ENCODE data around the gene GRK6.

GRK6 gene

GRCh38 chr5:177472460-177473442 is 46.3 kb downstream of the GRK6 start:
- Histone ChIP-seq H3K27me3 (ENCODE audit: control insufficient read depth in 1 of 2, insufficient read depth in 2 of 2, low read length in 2 of 2) (no peaks in the 10 kb centered on the region), H3K4me1 (ENCODE audit: insufficient read depth, low read length) (peaks cover 61% of the 10 kb centered on the region), H3K4me3 (ENCODE audit: low read depth in 1 of 2, low read length in 2 of 2) (peak overlapping the region; percentile 72 to 90), H3K27ac (ENCODE audit: low read depth, low read length) (peak overlapping the region; percentile 78), H3K9ac (ENCODE audit: low read length) (peak overlapping the region; percentile 53), H3K36me3 (ENCODE audit: insufficient read depth, low read length) (no peaks in the 10 kb centered on the region), H3K9me3 (ENCODE audit: low read length) (no peaks in the 10 kb centered on the region)

- Histone ChIP-seq H3K4me1 (ENCODE audit: insufficient read depth, low read length) (peaks cover 69% of the 10 kb centered on the region), H3K27ac (ENCODE audit: low read depth, low read length) (peak within 1 kb of the TSS; percentile 78), H3K9me3 (ENCODE audit: low read length) (no peaks in the 10 kb centered on the region), H3K36me3 (ENCODE audit: insufficient read depth, low read length) (no peaks in the 10 kb centered on the region), H3K27me3 (ENCODE audit: control insufficient read depth in 1 of 2, insufficient read depth in 2 of 2, low read length in 2 of 2) (no peaks in the 10 kb centered on the region), H3K4me3 (ENCODE audit: low read depth in 1 of 2, low read length in 2 of 2) (peak within 1 kb of the TSS; percentile 72 to 90), H3K9ac (ENCODE audit: low read length) (peak within 1 kb of the TSS; percentile 53)
These were observed 47.0 kb downstream of the GRK6 start, which contains the start of gene DBN1 for GRCh38 chr5:177473443-177474001. DBN1 (minus strand) TSS chr5:177473634; CDS start chr5:177473521, 113 bp downstream.

GRCh38 chr5:177474002-177474476 is 47.6 kb downstream of the GRK6 start:
- Histone ChIP-seq H3K4me1 (ENCODE audit: insufficient read depth, low read length) (peaks cover 74% of the 10 kb centered on the region), H3K9ac (ENCODE audit: low read length) (no peak overlapping the region), H3K9me3 (ENCODE audit: low read length) (no peaks in the 10 kb centered on the region), H3K27ac (ENCODE audit: low read depth, low read length) (peak overlapping the region; percentile 73), H3K27me3 (ENCODE audit: control insufficient read depth in 1 of 2, insufficient read depth in 2 of 2, low read length in 2 of 2) (no peaks in the 10 kb centered on the region), H3K4me3 (ENCODE audit: low read depth in 1 of 2, low read length in 2 of 2) (no peak overlapping the region), H3K36me3 (ENCODE audit: insufficient read depth, low read length) (no peaks in the 10 kb centered on the region)

GRCh38 chr5:177474846-177475562 is 48.5 kb downstream of the GRK6 start:
- Histone ChIP-seq H3K9ac (ENCODE audit: low read length) (no peak overlapping the region), H3K27me3 (ENCODE audit: control insufficient read depth in 1 of 2, insufficient read depth in 2 of 2, low read length in 2 of 2) (no peaks in the 10 kb centered on the region), H3K27ac (ENCODE audit: low read depth, low read length) (peak overlapping the region; percentile 55), H3K4me3 (ENCODE audit: low read depth in 1 of 2, low read length in 2 of 2) (no peak overlapping the region), H3K9me3 (ENCODE audit: low read length) (no peaks in the 10 kb centered on the region), H3K4me1 (ENCODE audit: insufficient read depth, low read length) (peaks cover 82% of the 10 kb centered on the region), H3K36me3 (ENCODE audit: insufficient read depth, low read length) (no peaks in the 10 kb centered on the region)

GRCh38 chr5:177475563-177476427 is 49.3 kb downstream of the GRK6 start:
- Histone ChIP-seq H3K36me3 (ENCODE audit: insufficient read depth, low read length) (no peaks in the 10 kb centered on the region), H3K9ac (ENCODE audit: low read length) (no peak overlapping the region), H3K4me3 (ENCODE audit: low read depth in 1 of 2, low read length in 2 of 2) (no peak overlapping the region), H3K27me3 (ENCODE audit: control insufficient read depth in 1 of 2, insufficient read depth in 2 of 2, low read length in 2 of 2) (no peaks in the 10 kb centered on the region), H3K27ac (ENCODE audit: low read depth, low read length) (peak overlapping the region; percentile 55), H3K9me3 (ENCODE audit: low read length) (no peaks in the 10 kb centered on the region), H3K4me1 (ENCODE audit: insufficient read depth, low read length) (peaks cover 77% of the 10 kb centered on the region)

GRCh38 chr5:177476531-177477233 is 50.2 kb downstream of the GRK6 start:
- H3K9me3 ChIP-seq (ENCODE audit: low read length) = no peaks in the 10 kb centered on the region
- peaks cover 2% of the 10 kb centered on the region for H3K36me3 ChIP-seq (ENCODE audit: insufficient read depth, low read length)
- peak overlapping the region; percentile 17 for H3K27ac ChIP-seq (ENCODE audit: low read depth, low read length)
- no peaks in the 10 kb centered on the region for H3K27me3 ChIP-seq (ENCODE audit: control insufficient read depth in 1 of 2, insufficient read depth in 2 of 2, low read length in 2 of 2)
- H3K4me1 ChIP-seq (ENCODE audit: insufficient read depth, low read length) = peaks cover 74% of the 10 kb centered on the region
- H3K4me3 ChIP-seq (ENCODE audit: low read depth in 1 of 2, low read length in 2 of 2) = no peak overlapping the region
- no peak overlapping the region for H3K9ac ChIP-seq (ENCODE audit: low read length)

- H3K9me3 ChIP-seq (ENCODE audit: low read length) = no peaks in the 10 kb centered on the region
- no peaks in the 10 kb centered on the region for H3K27me3 ChIP-seq (ENCODE audit: control insufficient read depth in 1 of 2, insufficient read depth in 2 of 2, low read length in 2 of 2)
- no peak overlapping the region for H3K4me3 ChIP-seq (ENCODE audit: low read depth in 1 of 2, low read length in 2 of 2)
- H3K4me1 ChIP-seq (ENCODE audit: insufficient read depth, low read length) = peaks cover 78% of the 10 kb centered on the region
- peak overlapping the region; percentile 70 for H3K27ac ChIP-seq (ENCODE audit: low read depth, low read length)
- no peak overlapping the region for H3K9ac ChIP-seq (ENCODE audit: low read length)
- H3K36me3 ChIP-seq (ENCODE audit: insufficient read depth, low read length) = peaks cover 7% of the 10 kb centered on the region
These were observed 51.4 kb downstream of the GRK6 start for GRCh38 chr5:177477701-177478477.

- no peak overlapping the region for H3K4me3 ChIP-seq (ENCODE audit: low read depth in 1 of 2, low read length in 2 of 2)
- no peaks in the 10 kb centered on the region for H3K27me3 ChIP-seq (ENCODE audit: control insufficient read depth in 1 of 2, insufficient read depth in 2 of 2, low read length in 2 of 2)
- H3K36me3 ChIP-seq (ENCODE audit: insufficient read depth, low read length) = peaks cover 18% of the 10 kb centered on the region
- H3K27ac ChIP-seq (ENCODE audit: low read depth, low read length) = peak overlapping the region; percentile 76
- H3K4me1 ChIP-seq (ENCODE audit: insufficient read depth, low read length) = peaks cover 88% of the 10 kb centered on the region
- no peak overlapping the region for H3K9ac ChIP-seq (ENCODE audit: low read length)
- H3K9me3 ChIP-seq (ENCODE audit: low read length) = no peaks in the 10 kb centered on the region
These were observed 52.5 kb downstream of the GRK6 start for GRCh38 chr5:177478711-177479646.

- no peaks in the 10 kb centered on the region for H3K27me3 ChIP-seq (ENCODE audit: control insufficient read depth in 1 of 2, insufficient read depth in 2 of 2, low read length in 2 of 2)
- no peaks in the 10 kb centered on the region for H3K9me3 ChIP-seq (ENCODE audit: low read length)
- no peak overlapping the region for H3K4me3 ChIP-seq (ENCODE audit: low read depth in 1 of 2, low read length in 2 of 2)
- peak overlapping the region; percentile 76 for H3K27ac ChIP-seq (ENCODE audit: low read depth, low read length)
- H3K9ac ChIP-seq (ENCODE audit: low read length) = no peak overlapping the region
- H3K36me3 ChIP-seq (ENCODE audit: insufficient read depth, low read length) = peaks cover 26% of the 10 kb centered on the region
- H3K4me1 ChIP-seq (ENCODE audit: insufficient read depth, low read length) = peaks cover 88% of the 10 kb centered on the region
These were observed 53.3 kb downstream of the GRK6 start for GRCh38 chr5:177479774-177480173.

All from muscle layer of colon (tissue), 2 donors.